Right lobe of liver (tissue), 4 donors: ENCODE measurements around the gene CRYGC.

Experiments used
- CTCF ChIP-seq, 4 donors: fragments of 200-600 bp in 3 of 4; fragments of 450-650 bp in 1 of 4; IDR thresholded peaks; one replicate each; pipeline versions ENCODE4 v1.5.1 to v1.8.0; 2016 to 2022; ENCODE audit warnings: antibody characterized with exemption in 4 of 4, mild to moderate bottlenecking in 2 of 4
- POLR2A ChIP-seq: fragments of 450-650 bp; IDR thresholded peaks from one replicate; pipeline ENCODE4 v1.6.1; 2017; ENCODE audit warnings: antibody characterized with exemption, mild to moderate bottlenecking
- donor health status: DM: no; HTN: no; CAD: no.
- donor health status: DM: no; HTN: no; CAD: no.
- donor health status: DM: no; HTN: yes; CAD: no.

DNA sequence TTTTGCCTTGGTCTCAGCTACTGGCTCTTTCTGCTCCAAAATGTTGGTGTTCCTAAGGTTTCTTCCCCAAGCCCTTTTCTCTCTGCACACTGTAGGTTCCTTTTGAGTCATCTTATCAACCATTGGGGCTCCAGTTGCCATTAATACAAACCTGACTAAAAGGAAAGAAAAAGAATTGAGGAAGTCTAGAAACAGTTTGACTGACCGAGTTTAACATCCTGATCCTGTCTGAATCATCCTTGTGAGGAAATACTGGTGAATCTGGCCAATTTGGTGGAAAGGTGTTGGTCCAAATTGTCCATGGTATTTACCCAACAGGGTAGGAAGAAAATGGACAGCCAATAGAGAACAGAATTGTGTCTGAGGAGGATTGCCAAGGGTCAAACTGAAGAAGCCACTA lies 43.6 kb downstream of the CRYGC start:
- TF ChIP-seq POLR2A (no peak), CTCF (IDR thresholded peaks at IDR 0.05) (no peak)
